Measurements from ENCODE around the gene ATAD3C. TPM values are rescaled to one million over a fixed set of nuclear protein-coding genes. Genes with fewer than 3 reads are reported as not detected.
"Not testable (repeated sequence)": the region's sequence is repeated elsewhere in the genome, so short reads cannot be mapped to it uniquely, and the experiment has no call there.

The ATAD3C gene
- total and polyA plus RNA-seq, 2 of the 8 experiments (the other 6 are each of a cell fraction or from before 2014, with no cell fraction given): 2.0 to 2.7 TPM

- H3K4me3 ChIP-seq (ENCODE audit: extremely low read depth in 1 of 4, insufficient read depth in 2 of 4, low read depth in 3 of 4, low read length in 4 of 4); H3K9me3 ChIP-seq (ENCODE audit: insufficient read depth in 2 of 2, low read depth in 1 of 2, low read length in 1 of 2); CTCF ChIA-PET (ENCODE audit: partially characterized antibody); H3K23me2 ChIP-seq (ENCODE audit: low read depth, low read length); FAIRE-seq; H2BK12ac ChIP-seq (ENCODE audit: low read depth, low read length); H3K9ac ChIP-seq (replicated peaks in 1 of 4; ENCODE audit: extremely low read depth in 1 of 4, low read depth in 3 of 4, low read length in 3 of 4); H4K91ac ChIP-seq (replicated peaks; ENCODE audit: insufficient read length, low read length); H2BK15ac ChIP-seq (ENCODE audit: low read length); H3K79me1 ChIP-seq (ENCODE audit: low read depth, low read length); H4K20me1 ChIP-seq (replicated peaks in 1 of 2; ENCODE audit: control insufficient read depth in 1 of 2, insufficient read depth in 2 of 2, low read length in 2 of 2); H3K56ac ChIP-seq (replicated peaks; ENCODE audit: insufficient read length, low read depth, low read length); H2BK20ac ChIP-seq (ENCODE audit: low read length); H3K27me3 ChIP-seq (replicated peaks in 1 of 4; ENCODE audit: control insufficient read depth in 3 of 4, extremely low read depth in 1 of 4, insufficient read depth in 3 of 4, low read length in 3 of 4); H4K5ac ChIP-seq (ENCODE audit: insufficient read length, low read depth, low read length); H3K4me2 ChIP-seq (ENCODE audit: insufficient read depth in 1 of 2, low read depth in 2 of 2, low read length in 2 of 2); H3K79me2 ChIP-seq (ENCODE audit: control insufficient read depth in 1 of 2, insufficient read depth in 2 of 2, low read length in 2 of 2); H3K27ac ChIP-seq (ENCODE audit: low read depth, low read length); H3K23ac ChIP-seq (ENCODE audit: insufficient read length); H2BK120ac ChIP-seq (replicated peaks; ENCODE audit: low read depth, low read length); H2AFZ ChIP-seq (ENCODE audit: low read length); H2AK5ac ChIP-seq (ENCODE audit: low read depth, low read length); POLR2A ChIA-PET (ENCODE audit: partially characterized antibody); H4K8ac ChIP-seq (ENCODE audit: extremely low read depth, insufficient read depth, low read length); H2BK5ac ChIP-seq (ENCODE audit: low read depth, low read length); H3K4ac ChIP-seq (replicated peaks; ENCODE audit: insufficient read length, low read depth, low read length); DNase-seq (ENCODE audit: low read depth in 1 of 2, low spot score in 2 of 2); H3K14ac ChIP-seq (ENCODE audit: insufficient read length); H3K18ac ChIP-seq (ENCODE audit: extremely low read depth, low read length); H3K4me1 ChIP-seq (replicated peaks in 1 of 4; ENCODE audit: control insufficient read depth in 3 of 4, insufficient read depth in 4 of 4, low read length in 3 of 4): not testable (repeated sequence)
- WGBS, 2 experiments (ENCODE audit: extremely low coverage in 1 of 2, insufficient coverage in 1 of 2, insufficient read length in 1 of 2, insufficient replicate concordance in 2 of 2, low coverage in 1 of 2, low lambda C conversion rate in 2 of 2, missing lambda C conversion rate in 1 of 2): 98% methylated on average over 14 of the region's 14 CpGs; no CpG with 5 or more reads in 1 of the 2 experiments
- H3K36me3 ChIP-seq (ENCODE audit: control insufficient read depth in 2 of 4, insufficient read depth in 4 of 4, low read length in 3 of 4): peaks cover 8 to 26% (median 15%) of the 10 kb centered on the region in 4 experiments
These were observed 67.4 kb downstream of the ATAD3C start for GRCh38 chr1:1516923-1517322.

Data from H1 (cell line).